ENCODE results near the gene BFSP2. TPM values are rescaled to one million over a fixed set of nuclear protein-coding genes. Genes with fewer than 3 reads are reported as not detected.

The BFSP2 gene
- total RNA-seq, 1 donor from 2014 or later, result 1.3 TPM

DNA sequence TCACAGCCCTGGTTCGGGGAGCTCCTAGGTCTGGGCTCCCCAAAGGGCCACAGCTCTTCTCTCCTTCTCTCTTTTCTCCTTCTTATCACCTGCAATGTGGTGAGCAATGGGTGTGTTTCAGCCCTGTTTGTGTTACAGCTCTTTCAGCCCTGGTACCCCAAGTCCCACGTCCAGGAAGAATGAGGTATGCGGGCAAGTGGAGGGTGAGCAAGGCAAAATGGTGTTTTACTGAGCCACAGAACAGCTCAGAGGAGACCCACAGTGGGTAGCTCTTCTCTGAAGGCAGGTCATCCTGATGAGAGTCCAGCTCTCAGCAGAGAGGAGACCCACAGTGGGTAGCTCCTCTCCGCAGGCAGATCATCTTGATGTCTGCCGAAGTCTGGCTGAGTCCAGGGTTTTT is 86.8 kb downstream of the BFSP2 start:
- H3K9me3 Mint-ChIP-seq, result peaks cover 4% of the 10 kb centered on the region
- DNase-seq (no peak), ATAC-seq (ENCODE audit: low read depth) (no peak)
- ChIA-PET CTCF (interaction anchor here (0.9 to 3.2 kb wide), 4 partner anchors 9 to 91 kb away, joined by 3 to 14 read pairs (median 4); no protein-coding TSS in a partner anchor), POLR2A (interaction anchor here (1.1 to 3.7 kb wide), 2 partner anchors 20 to 86 kb away, joined by 5 to 12 read pairs; partner anchors contain the start of gene CDV3)
- intact Hi-C loops (cut with micrococcal nuclease), result loop anchor here (5.0 kb wide), 1 partner anchor 321 kb away; the partner anchor contains the start of gene SRPRB
- H3K4me3 Mint-ChIP-seq, result no peak overlapping the region
- no peak overlapping the region for H3K27ac Mint-ChIP-seq
- H3K36me3 Mint-ChIP-seq (ENCODE audit: low read depth), result no peaks in the 10 kb centered on the region
- no peaks in the 10 kb centered on the region for H3K27me3 Mint-ChIP-seq
- TF ChIP-seq, protein P1, sequence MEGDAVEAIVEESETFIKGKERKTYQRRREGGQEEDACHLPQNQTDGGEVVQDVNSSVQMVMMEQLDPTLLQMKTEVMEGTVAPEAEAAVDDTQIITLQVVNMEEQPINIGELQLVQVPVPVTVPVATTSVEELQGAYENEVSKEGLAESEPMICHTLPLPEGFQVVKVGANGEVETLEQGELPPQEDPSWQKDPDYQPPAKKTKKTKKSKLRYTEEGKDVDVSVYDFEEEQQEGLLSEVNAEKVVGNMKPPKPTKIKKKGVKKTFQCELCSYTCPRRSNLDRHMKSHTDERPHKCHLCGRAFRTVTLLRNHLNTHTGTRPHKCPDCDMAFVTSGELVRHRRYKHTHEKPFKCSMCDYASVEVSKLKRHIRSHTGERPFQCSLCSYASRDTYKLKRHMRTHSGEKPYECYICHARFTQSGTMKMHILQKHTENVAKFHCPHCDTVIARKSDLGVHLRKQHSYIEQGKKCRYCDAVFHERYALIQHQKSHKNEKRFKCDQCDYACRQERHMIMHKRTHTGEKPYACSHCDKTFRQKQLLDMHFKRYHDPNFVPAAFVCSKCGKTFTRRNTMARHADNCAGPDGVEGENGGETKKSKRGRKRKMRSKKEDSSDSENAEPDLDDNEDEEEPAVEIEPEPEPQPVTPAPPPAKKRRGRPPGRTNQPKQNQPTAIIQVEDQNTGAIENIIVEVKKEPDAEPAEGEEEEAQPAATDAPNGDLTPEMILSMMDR (IDR thresholded peaks at IDR 0.05), result no peak
- peaks cover 49% of the 10 kb centered on the region for H3K4me1 Mint-ChIP-seq

DNA sequence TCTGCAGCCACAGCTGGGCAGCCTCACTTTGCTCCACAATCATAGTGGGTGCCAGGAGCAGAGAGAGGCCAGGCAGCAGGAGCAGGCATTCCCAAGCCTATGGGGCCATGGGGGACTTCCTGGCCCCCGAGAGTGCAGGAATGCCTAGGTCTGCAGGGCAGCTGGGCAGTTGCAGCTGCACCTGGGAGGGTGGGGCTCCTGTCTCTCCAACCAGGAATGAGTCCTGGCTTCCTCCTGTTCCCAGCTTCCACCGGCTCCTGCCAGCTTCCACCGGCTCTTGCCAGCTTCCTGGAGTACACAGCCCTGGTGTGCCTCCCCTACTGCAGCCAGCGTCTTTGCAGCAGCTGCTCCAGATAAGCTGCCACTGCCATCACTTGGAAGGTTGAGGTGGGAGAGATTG is 87.3 kb downstream of the BFSP2 start:
- CTCF ChIA-PET, result interaction anchor here (1.3 to 3.2 kb wide), 4 partner anchors 10 to 91 kb away, joined by 3 to 14 read pairs (median 4); no protein-coding TSS in a partner anchor
- intact Hi-C loops (cut with micrococcal nuclease), result loop anchor here (5.0 kb wide), 1 partner anchor 320 kb away; the partner anchor contains the start of gene SRPRB
- H3K4me1 Mint-ChIP-seq, result peaks cover 50% of the 10 kb centered on the region
- DNase-seq (no peak), ATAC-seq (ENCODE audit: low read depth) (no peak)
- no peaks in the 10 kb centered on the region for H3K27me3 Mint-ChIP-seq
- POLR2A ChIA-PET, result interaction anchor here (1.1 kb wide), 1 partner anchor 21 kb away, joined by 5 read pairs; no protein-coding TSS in a partner anchor
- H3K9me3 Mint-ChIP-seq, result peaks cover 4% of the 10 kb centered on the region
- TF ChIP-seq, protein P1 (IDR thresholded peaks at IDR 0.05), result no peak
- H3K27ac Mint-ChIP-seq, result no peak overlapping the region
- H3K4me3 Mint-ChIP-seq, result no peak overlapping the region
- H3K36me3 Mint-ChIP-seq (ENCODE audit: low read depth), result no peaks in the 10 kb centered on the region

GRCh38 chr3:133487920-133488540 is 88.2 kb downstream of the BFSP2 start:
- Mint-ChIP-seq H3K27me3 (no peaks in the 10 kb centered on the region), H3K4me3 (no peak overlapping the region)

DNA sequence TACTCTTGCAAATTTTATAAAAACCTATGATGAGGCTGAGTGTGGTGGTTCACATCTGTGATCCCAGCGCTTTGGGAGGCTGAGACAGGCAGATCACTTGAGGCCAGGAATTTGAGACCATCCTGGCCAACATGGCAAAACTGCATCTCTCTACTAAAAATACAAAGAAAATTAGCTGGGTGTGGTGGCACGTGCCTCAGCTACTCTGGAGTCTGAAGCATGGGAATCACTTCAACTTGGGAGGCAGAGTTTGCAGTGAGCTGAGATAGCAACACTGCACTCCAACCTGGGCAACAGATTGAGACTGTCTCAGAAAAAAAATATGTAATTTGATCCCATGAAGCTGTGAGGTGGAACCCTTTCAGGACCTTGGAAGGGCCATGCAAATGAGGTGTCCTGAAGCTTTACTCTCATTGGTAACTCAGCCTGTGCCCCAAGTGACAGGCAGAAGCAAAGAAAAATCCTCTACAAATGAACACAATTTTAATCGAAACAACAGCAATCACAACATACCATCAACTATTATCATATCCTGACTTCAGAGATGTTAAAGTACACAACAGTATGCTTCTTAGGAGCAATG is 89.0 kb downstream of the BFSP2 start:
- CTCF ChIA-PET, result interaction anchor here (0.6 to 3.2 kb wide), 13 partner anchors 9 to 93 kb away, joined by 3 to 14 read pairs (median 3); partner anchors contain the start of gene CDV3
- intact Hi-C loops (cut with micrococcal nuclease), result loop anchor here (1.0 to 5.0 kb wide), 3 partner anchors 85 to 318 kb away; partner anchors contain the start of gene SRPRB
- Mint-ChIP-seq H3K36me3 (ENCODE audit: low read depth) (no peaks in the 10 kb centered on the region), H3K4me1 (peaks cover 58% of the 10 kb centered on the region), H3K4me3 (no peak overlapping the region), H3K27ac (no peak overlapping the region), H3K27me3 (no peaks in the 10 kb centered on the region), H3K9me3 (peaks cover 4% of the 10 kb centered on the region)
- DNase-seq (no peak), ATAC-seq (ENCODE audit: low read depth) (no peak)
- POLR2A ChIA-PET, result interaction anchor here (0.6 to 4.6 kb wide), 4 partner anchors 14 to 772 kb away, joined by 3 to 60 read pairs (median 12); partner anchors contain the start of gene CDV3
- TF ChIP-seq, protein P1 (IDR thresholded peaks at IDR 0.05), result no peak

More at GRCh38 chr3:133487920-133488540, 88.2 kb downstream of the BFSP2 start:
- no peak overlapping the region for H3K27ac Mint-ChIP-seq
- H3K9me3 Mint-ChIP-seq, result peaks cover 4% of the 10 kb centered on the region
- ChIA-PET POLR2A (interaction anchor here (1.3 to 4.6 kb wide), 3 partner anchors 13 to 86 kb away, joined by 3 to 60 read pairs (median 7); partner anchors contain the start of gene CDV3), CTCF (interaction anchor here (0.6 to 3.2 kb wide), 13 partner anchors 8 to 94 kb away, joined by 3 to 14 read pairs (median 3); partner anchors contain the start of gene CDV3)
- no peaks in the 10 kb centered on the region for H3K36me3 Mint-ChIP-seq (ENCODE audit: low read depth)
- TF ChIP-seq, protein P1 (IDR thresholded peaks at IDR 0.05), result no peak
- intact Hi-C loops (cut with micrococcal nuclease), result loop anchor here (1.0 to 5.0 kb wide), 3 partner anchors 86 to 319 kb away; partner anchors contain the start of gene SRPRB
- ATAC-seq (ENCODE audit: low read depth) (peak; percentile 20), DNase-seq (no peak)
- peaks cover 57% of the 10 kb centered on the region for H3K4me1 Mint-ChIP-seq
